Epithelial cell of alveolus of lung (primary cell): Measurements from ENCODE around the gene P2RY11. TPM values are rescaled to one million over a fixed set of nuclear protein-coding genes. Genes with fewer than 3 reads are reported as not detected.

Experiments
- total RNA-seq: library from RNA; depleted of rRNA; stranded (reverse); fragments of >200 nt; gene quantifications from 2 replicates; pipeline ENCODE4 v1.2.1, GENCODE V29; 2015

The P2RY11 gene, protein sequence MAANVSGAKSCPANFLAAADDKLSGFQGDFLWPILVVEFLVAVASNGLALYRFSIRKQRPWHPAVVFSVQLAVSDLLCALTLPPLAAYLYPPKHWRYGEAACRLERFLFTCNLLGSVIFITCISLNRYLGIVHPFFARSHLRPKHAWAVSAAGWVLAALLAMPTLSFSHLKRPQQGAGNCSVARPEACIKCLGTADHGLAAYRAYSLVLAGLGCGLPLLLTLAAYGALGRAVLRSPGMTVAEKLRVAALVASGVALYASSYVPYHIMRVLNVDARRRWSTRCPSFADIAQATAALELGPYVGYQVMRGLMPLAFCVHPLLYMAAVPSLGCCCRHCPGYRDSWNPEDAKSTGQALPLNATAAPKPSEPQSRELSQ
- 1.8 and 6.6 TPM in 2 replicates for total RNA-seq

DNA sequence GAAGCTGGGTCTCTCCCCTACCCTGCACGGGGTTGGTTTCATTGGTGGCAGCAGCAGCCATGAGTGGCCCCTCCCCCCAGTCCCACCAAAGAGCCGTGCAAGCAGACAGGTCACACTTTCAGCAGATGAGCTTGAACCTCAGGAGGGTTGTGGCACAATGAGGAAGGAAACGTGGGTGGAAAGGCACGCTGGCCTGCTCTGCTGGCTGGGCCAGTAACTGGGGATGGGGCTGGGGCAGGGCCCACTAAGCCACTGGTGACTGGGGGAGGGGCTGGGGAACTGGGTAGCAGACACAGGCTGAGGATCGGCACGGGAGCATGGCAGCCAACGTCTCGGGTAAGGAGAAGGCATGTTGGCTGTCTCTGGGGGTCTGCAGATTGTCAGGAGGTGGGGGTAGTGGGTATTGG is at the start of gene P2RY11:
P2RY11 (plus strand) TSS at position 289 of the 407 bp plus-strand sequence; CDS start at position 318, 29 bp downstream.

DNA sequence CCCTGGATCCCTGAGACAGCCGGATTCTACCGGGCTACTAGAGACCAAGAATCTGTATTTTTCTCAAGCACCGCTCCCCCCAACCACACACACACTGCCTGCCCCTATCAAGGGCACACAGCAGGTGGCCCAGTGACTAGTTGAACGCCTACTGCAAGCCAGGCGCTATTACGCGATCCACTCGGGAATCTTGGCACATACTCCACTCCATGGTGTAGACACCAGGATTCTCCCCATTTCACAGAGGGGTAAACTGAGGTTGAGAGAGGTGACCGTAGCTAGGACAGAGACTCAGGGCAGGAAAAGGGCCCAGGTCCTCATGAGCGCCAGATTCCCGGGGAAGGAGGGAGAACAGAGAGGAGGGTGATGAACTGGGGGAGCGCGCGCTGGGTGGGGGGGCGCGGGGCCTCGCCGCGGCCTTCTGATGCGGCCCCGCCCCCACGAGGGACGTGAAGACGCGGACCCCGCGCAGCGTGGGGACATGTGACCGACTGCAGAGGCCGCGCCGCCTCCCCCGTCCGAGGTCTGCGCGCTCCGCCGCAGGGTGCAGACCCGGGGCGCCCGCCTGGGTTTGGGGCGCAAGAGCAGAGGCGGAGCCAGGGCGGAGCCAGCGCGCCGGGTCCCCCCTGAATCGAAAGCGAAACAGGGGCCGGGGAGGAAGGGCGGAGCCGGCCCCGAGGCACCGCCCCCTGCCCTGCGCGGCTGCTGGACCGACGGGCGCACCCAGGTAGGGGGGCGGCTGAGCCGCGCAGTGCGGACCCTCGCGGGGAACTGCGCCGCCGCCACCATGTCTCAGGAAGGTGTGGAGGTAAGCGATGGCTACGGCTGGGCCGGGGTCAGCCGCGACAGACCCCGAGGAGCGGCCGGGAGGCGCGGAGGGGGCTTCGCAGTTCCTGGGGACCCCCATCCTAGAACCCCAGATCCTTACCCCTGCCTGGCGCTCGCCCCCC is 25.6 kb upstream of the P2RY11 start, which contains the start of gene SHFL:
SHFL (plus strand) TSS at position 677 of the 950 bp plus-strand sequence; CDS start at position 788, 111 bp downstream.

DNA sequence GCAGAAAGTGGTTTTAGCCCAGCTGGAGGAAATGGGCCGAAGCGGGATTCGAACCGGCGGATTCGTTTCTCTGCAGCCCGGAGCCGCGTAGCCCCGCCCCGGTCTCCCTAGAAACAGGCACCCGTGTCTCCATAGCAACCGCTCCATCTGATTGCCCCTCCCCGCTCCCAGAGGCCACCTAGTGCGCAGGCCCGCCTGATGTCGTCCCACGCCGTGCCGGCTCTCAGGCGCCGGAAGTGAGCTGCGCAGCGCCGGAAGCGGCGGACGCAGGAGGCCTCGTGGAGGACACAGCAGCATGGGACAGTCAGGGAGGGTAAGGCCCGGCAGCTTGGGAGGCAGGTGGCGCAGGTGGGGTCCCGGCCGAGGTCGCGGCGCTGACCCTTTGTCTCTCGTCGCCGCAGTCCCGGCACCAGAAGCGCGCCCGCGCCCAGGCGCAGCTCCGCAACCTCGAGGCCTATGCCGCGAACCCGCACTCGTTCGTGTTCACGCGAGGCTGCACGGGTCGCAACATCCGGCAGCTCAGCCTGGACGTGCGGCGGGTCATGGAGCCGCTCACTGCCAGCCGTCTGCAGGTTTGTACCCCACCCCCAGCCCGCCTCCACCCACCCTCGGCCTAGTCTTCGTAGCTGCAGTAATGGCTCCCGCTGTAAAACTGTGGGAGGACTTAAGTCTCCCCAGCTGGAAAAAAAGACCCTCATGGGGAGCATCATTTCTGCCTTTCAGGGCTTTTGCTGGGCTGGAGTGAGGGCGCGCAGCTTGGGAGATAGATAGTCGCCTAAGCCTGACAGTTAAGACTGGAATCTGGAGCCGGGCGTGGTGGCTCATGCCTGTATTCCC is 5.2 kb upstream of the P2RY11 start, which contains the start of gene PPAN:
PPAN (plus strand) TSS at position 263 of the 837 bp plus-strand sequence; CDS start at position 296, 33 bp downstream.

Other genes starting within 250 kb of the P2RY11 start
- gene OLFM2, start 175.2 kb upstream of the P2RY11 start, total RNA-seq, result 2.8 and 25.9 TPM in 2 replicates
- gene COL5A3, start 101.2 kb upstream of the P2RY11 start, total RNA-seq, result 7.7 and 8.4 TPM in 2 replicates
- gene RDH8, start 98.2 kb upstream of the P2RY11 start, total RNA-seq, result not detected in 2 replicates
- 19.1 and 28.4 TPM in 2 replicates for gene SHFL, start 25.4 kb upstream of the P2RY11 start, total RNA-seq
- gene ANGPTL6, start 9.0 kb upstream of the P2RY11 start, total RNA-seq, result 0.13 and 0.80 TPM in 2 replicates
- 37.5 and 38.7 TPM in 2 replicates for gene PPAN, start 5.3 kb upstream of the P2RY11 start, total RNA-seq
- gene EIF3G, start 8.2 kb downstream of the P2RY11 start, total RNA-seq, result 269 and 279 TPM in 2 replicates
- 99.0 and 101 TPM in 2 replicates for gene DNMT1, start 83.3 kb downstream of the P2RY11 start, total RNA-seq
- 21.7 and 69.8 TPM in 2 replicates for gene S1PR2, start 119.6 kb downstream of the P2RY11 start, total RNA-seq
- gene MRPL4, start 140.5 kb downstream of the P2RY11 start, total RNA-seq, result 93.2 and 98.0 TPM in 2 replicates
- 36.0 and 177 TPM in 2 replicates for gene ICAM1, start 159.4 kb downstream of the P2RY11 start, total RNA-seq
- gene ICAM4, start 175.3 kb downstream of the P2RY11 start, total RNA-seq, result 3.4 and 9.3 TPM in 2 replicates
- 16.4 and 26.7 TPM in 2 replicates for gene ICAM5, start 178.3 kb downstream of the P2RY11 start, total RNA-seq
- gene ZGLP1, start 198.1 kb downstream of the P2RY11 start, total RNA-seq, result 0.32 and 0.52 TPM in 2 replicates
- gene FDX2, start 204.3 kb downstream of the P2RY11 start, total RNA-seq, result 17.3 and 45.3 TPM in 2 replicates
- gene RAVER1, start 221.8 kb downstream of the P2RY11 start, total RNA-seq, result 38.0 and 49.8 TPM in 2 replicates
- 4.2 and 6.7 TPM in 2 replicates for gene ICAM3, start 227.9 kb downstream of the P2RY11 start, total RNA-seq